Heart right ventricle (tissue), 16 donors: ENCODE measurements around the gene MGAT1. TPM values are rescaled to one million over a fixed set of nuclear protein-coding genes. Genes with fewer than 3 reads are reported as not detected.

Experiments used
- ATAC-seq, 8 donors: fragments of 200-7000 bp; cut with Tn5 transposase; one replicate each; pipeline ENCODE4 v1.9.1; 2020; ENCODE audit warnings: mild to moderate bottlenecking in 8 of 8, moderate library complexity in 8 of 8, moderate number of reproducible peaks in 1 of 8
- DNase-seq, 2 donors: peaks; one replicate each; pipeline ENCODE4 v3.0.0-alpha.2; 2020
- H3K27ac ChIP-seq, 10 donors: fragments of 200-600 bp; sonication (generic) in 2 of 10; one replicate each; pipeline versions ENCODE4 v1.5.0 to v1.8.0; 2020 to 2022; ENCODE audit warnings: mild to moderate bottlenecking in 3 of 10
- H3K27me3 ChIP-seq, 7 donors: fragments of 200-600 bp; one replicate each; pipeline ENCODE4 v1.8.0; 2021 to 2022; ENCODE audit warnings: mild to moderate bottlenecking in 2 of 7
- H3K36me3 ChIP-seq, 9 donors: fragments of 200-600 bp; sonication (generic) in 1 of 9; one replicate each; pipeline versions ENCODE4 v1.5.0 to v1.8.0; 2020 to 2022; ENCODE audit warnings: mild to moderate bottlenecking in 2 of 9
- H3K4me1 ChIP-seq, 9 donors: fragments of 200-600 bp; sonication (generic) in 1 of 9; one replicate each; pipeline versions ENCODE4 v1.5.0 to v1.8.0; 2020 to 2022; ENCODE audit warnings: mild to moderate bottlenecking in 4 of 9
- H3K4me3 ChIP-seq, 10 donors: fragments of 200-600 bp; sonication (generic) in 2 of 10; one replicate each; pipeline versions ENCODE4 v1.5.0 to v1.8.0; 2020 to 2022; ENCODE audit warnings: mild to moderate bottlenecking in 7 of 10, moderate library complexity in 2 of 10
- H3K9me3 ChIP-seq, 11 donors: fragments of 200-600 bp in 10 of 11; sonication (generic) in 2 of 11; one replicate each; pipeline versions ENCODE4 v1.5.0 to v1.8.0; 2013 to 2022; ENCODE audit warnings: mild to moderate bottlenecking in 2 of 11, control low read depth in 1 of 11, moderate library complexity in 1 of 11
- WGBS, 2 donors: extraction: QIAGEN DNeasy Blood & Tissue Kit; methylation state at CpG; one replicate each; pipeline ENCODE4 v1.1.7; 2013; ENCODE audit warnings: inconsistent platforms in 1 of 2; 5-methylcytosine and 5-hydroxymethylcytosine counted together
- intact Hi-C, 10 donors: fragments of 100-400 bp; cut with DNase I; formaldehyde crosslinking; loops; one replicate each; pipeline versions ENCODE4 v1.11.1 to v1.14.2; 2022
- polyA plus RNA-seq, 2 donors: library from polyadenylated mRNA; stranded (reverse); fragments of 200-250 nt; gene quantifications; one replicate each; pipeline ENCODE4 v1.2.3, GENCODE V29; 2013
- total RNA-seq, 10 donors: library from RNA; stranded (reverse); fragmentation: NEBNext Ultra II Directional in 3 of 10; extraction: Animal tissue kit (Norgen Biotek cat#: 25700) in 3 of 10; gene quantifications; one replicate each; pipeline versions ENCODE4 v1.2.1 to v1.2.4, GENCODE V29; 2021 to 2023
- TF ChIP-seq, protein P1 (sequence below), 9 donors: fragments of 200-600 bp; sonication (generic) in 2 of 9; IDR thresholded peaks; one replicate each; pipeline versions ENCODE4 v1.5.0 to v1.8.0; 2021 to 2022; ENCODE audit warnings: antibody characterized with exemption in 9 of 9, mild to moderate bottlenecking in 5 of 9, moderate library complexity in 1 of 9
- donor health status: Arrhythmogenic right ventricular cardiomyopathy.
- donor health status: ischemic (EF 13 %, LVEDD 7.1; RV severe dilation, severe dysfunction).
- donor health status: healthy with polysubstance abuse.
- donor health status: DM: no; HTN: yes; CAD: no.
- donor health status: DM: no; HTN: no; CAD: no.
- donor health status: ischemic (EF 25% LVEDD 6.9; RV normal size, moderate dysfunction).
- donor health status: ischemic (EF 25% LVEDD 5.7; RV mildly dilated, moderate dysfunction).
- donor health status: healthy.
- donor health status: DM: yes; HTN: yes; CAD: no.
- donor health status: Ischemic cardiomyopathy.
- donor health status: ischemic (EF 35%, LVEDD 5.7; RV mildly dilated, moderate dysfunction).
- donor health status: nonischemic (EF 11% LVEDD 7.7; RV severe dilation, severe dysfunction).
- donor health status: DM: yes; HTN: yes; CAD: no.
- donor health status: PGD.
- donor health status: ischemic (EF 29% LVEDD 5.4; RV normal size, mild dysfunction).
- donor health status: nonischemic (EF 23%, LVEDD 6.1; RV moderate dilation, normal function).

MGAT1 gene
- total and polyA plus RNA-seq, 12 donors, result 50.1 to 127 (median 66.1) TPM

DNA sequence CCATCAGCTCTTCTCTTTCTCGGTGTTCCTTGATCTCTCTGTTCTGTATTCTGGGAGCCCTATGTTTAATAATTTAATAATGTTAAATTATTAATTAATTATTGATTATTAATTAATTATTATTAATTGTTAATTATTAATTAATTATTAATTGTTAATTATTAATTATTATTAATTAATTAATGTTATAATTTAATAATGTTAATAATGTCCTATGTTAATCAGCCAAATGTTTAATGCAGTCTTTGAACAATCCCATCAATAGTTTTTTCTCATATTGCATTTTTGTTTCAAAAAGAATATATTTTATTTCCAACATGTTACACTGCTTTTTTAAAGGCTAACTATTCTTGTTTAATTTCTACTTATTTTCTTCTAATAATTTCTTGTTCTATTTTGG, 26.2 kb downstream of the MGAT1 start:
- TF ChIP-seq, protein P1, sequence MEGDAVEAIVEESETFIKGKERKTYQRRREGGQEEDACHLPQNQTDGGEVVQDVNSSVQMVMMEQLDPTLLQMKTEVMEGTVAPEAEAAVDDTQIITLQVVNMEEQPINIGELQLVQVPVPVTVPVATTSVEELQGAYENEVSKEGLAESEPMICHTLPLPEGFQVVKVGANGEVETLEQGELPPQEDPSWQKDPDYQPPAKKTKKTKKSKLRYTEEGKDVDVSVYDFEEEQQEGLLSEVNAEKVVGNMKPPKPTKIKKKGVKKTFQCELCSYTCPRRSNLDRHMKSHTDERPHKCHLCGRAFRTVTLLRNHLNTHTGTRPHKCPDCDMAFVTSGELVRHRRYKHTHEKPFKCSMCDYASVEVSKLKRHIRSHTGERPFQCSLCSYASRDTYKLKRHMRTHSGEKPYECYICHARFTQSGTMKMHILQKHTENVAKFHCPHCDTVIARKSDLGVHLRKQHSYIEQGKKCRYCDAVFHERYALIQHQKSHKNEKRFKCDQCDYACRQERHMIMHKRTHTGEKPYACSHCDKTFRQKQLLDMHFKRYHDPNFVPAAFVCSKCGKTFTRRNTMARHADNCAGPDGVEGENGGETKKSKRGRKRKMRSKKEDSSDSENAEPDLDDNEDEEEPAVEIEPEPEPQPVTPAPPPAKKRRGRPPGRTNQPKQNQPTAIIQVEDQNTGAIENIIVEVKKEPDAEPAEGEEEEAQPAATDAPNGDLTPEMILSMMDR (IDR thresholded peaks at IDR 0.05), result no peak
- Histone ChIP-seq H3K27me3 (peaks cover 0 to 7% (median 0%) of the 10 kb centered on the region in 7 donors), H3K9me3 (peaks cover 0 to 15% (median 0%) of the 10 kb centered on the region in 11 donors), H3K27ac (no peak overlapping the region), H3K4me1 (no peaks in the 10 kb centered on the region), H3K36me3 (peaks cover 0 to 10% (median 0%) of the 10 kb centered on the region in 9 donors), H3K4me3 (no peak overlapping the region)
- WGBS, 2 donors, result 97 to 98% methylated on average over 1 of the region's 1 CpG
- DNase-seq (no peak), ATAC-seq (no peak)
- intact Hi-C loops, result loop anchor here in 1 of 10 donors (10.0 kb wide), 1 partner anchor 248 kb away; no protein-coding TSS in a partner anchor

DNA sequence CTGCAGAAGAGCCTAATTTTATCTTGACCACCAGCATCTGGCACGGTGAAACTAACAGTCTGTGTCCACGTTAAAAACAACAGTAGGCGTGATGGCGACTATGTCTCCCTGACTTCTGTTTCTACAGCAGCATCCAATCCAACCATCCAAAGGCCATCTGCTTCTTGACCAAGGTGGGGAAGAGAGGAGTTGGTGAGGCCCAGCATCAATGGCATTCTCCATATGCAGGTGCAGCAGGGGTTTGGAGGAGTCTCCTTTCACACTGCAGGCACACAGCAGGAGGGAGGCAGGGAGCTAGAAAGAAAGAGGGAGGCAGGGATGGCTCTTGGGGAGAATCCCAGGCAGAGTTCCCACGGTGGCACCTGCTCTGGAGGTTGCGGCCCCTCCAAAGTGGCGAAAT, 27.0 kb downstream of the MGAT1 start:
- H3K36me3 ChIP-seq, result peaks cover 0 to 3% (median 0%) of the 10 kb centered on the region in 9 donors
- TF ChIP-seq, protein P1 (IDR thresholded peaks at IDR 0.05), result no peak
- WGBS, 2 donors, result 88 to 90% methylated on average over 7 of the region's 7 CpGs
- no peaks in the 10 kb centered on the region for H3K4me1 ChIP-seq
- H3K9me3 ChIP-seq, result peaks cover 0 to 15% (median 0%) of the 10 kb centered on the region in 11 donors
- H3K27me3 ChIP-seq, result peaks cover 0 to 7% (median 0%) of the 10 kb centered on the region in 7 donors
- ATAC-seq (no peak), DNase-seq (no peak)
- H3K4me3 ChIP-seq, result no peak overlapping the region
- H3K27ac ChIP-seq, result no peak overlapping the region
- intact Hi-C loops, result loop anchor here in 1 of 10 donors (10.0 kb wide), 1 partner anchor 249 kb away; no protein-coding TSS in a partner anchor

DNA sequence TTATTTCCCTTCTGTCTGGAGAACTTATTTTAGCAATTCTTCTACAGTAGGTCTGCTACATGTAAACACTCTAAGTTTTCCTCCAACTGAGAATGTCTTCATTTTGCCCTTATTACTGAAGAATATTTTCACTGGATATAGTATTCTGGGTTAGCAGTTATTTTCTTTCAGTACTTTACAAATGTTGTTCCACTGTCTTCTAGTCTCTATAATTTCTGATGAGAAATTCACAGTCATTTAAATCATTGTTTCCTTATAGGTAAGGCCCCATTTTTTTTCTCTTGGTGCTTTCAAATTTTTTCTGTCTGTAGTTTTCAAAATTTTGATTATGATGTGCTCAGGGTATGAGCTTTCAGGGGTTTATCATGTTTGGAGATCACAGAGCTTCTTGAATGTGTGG, 30.8 kb downstream of the MGAT1 start:
- Histone ChIP-seq H3K36me3 (no peaks in the 10 kb centered on the region), H3K27me3 (peaks cover 0 to 7% (median 0%) of the 10 kb centered on the region in 7 donors)
- intact Hi-C loops, result loop anchor here in 1 of 10 donors (10.0 kb wide), 1 partner anchor 253 kb away; no protein-coding TSS in a partner anchor

DNA sequence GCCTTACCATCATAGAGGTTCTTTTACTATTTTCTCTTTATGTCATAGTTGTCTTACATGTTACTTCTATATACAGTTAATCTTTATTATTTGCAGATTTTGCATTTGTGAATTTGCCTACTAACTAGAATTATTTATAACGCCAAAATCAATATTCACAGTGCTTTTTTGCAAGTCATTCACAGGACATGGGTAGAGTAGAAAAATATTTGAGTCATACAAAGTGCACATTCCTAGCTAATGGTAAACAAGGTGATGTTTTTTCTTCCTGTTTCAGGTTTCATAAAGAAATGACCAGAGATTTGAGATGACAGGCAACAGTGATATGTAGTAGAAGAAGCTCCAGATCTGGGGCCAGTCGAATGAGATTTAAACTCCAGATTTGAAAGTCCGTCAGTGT, 32.8 kb downstream of the MGAT1 start:
- Histone ChIP-seq H3K27me3 (peaks cover 0 to 7% (median 0%) of the 10 kb centered on the region in 7 donors), H3K27ac (no peak overlapping the region), H3K4me1 (no peaks in the 10 kb centered on the region), H3K4me3 (no peak overlapping the region), H3K36me3 (no peaks in the 10 kb centered on the region), H3K9me3 (peaks cover 0 to 46% (median 5%) of the 10 kb centered on the region in 11 donors)
- WGBS, 2 donors, result 82 to 86% methylated on average over 3 of the region's 3 CpGs
- intact Hi-C loops, result loop anchor here in 1 of 10 donors (10.0 kb wide), 1 partner anchor 255 kb away; no protein-coding TSS in a partner anchor
- TF ChIP-seq, protein P1 (IDR thresholded peaks at IDR 0.05), result no peak
- no peak for ATAC-seq
- DNase-seq, result no peak

More for the DNA sequence above, 30.8 kb downstream of the MGAT1 start:
- Histone ChIP-seq H3K9me3 (peaks cover 0 to 42% (median 5%) of the 10 kb centered on the region in 11 donors), H3K4me3 (no peak overlapping the region), H3K27ac (no peak overlapping the region), H3K4me1 (no peaks in the 10 kb centered on the region)
- ATAC-seq (no peak), DNase-seq (no peak)
- TF ChIP-seq, protein P1 (IDR thresholded peaks at IDR 0.05), result no peak
